Loucy (cell line): Measurements from ENCODE around the gene TMPO.

ENCODE experiments used
- H2AFZ ChIP-seq: fragments of 200-600 bp; sonication (generic); 2 replicates; pipeline ENCODE4 v1.6.0; 2016; ENCODE audit warnings: antibody characterized with exemption, mild to moderate bottlenecking, low read length, moderate library complexity
- H3F3A ChIP-seq: fragments of 200-600 bp; 2 replicates; pipeline ENCODE4 v1.6.0; 2016; ENCODE audit warnings: antibody characterized with exemption, low read depth, mild to moderate bottlenecking
- H3K27me3 ChIP-seq: fragments of 200-600 bp; sonication (generic); 2 replicates; pipeline ENCODE4 v1.6.1; 2014; ENCODE audit warnings: low read length, mild to moderate bottlenecking; ENCODE audit not compliant: insufficient read depth, poor library complexity, severe bottlenecking
- H3K36me3 ChIP-seq: fragments of 200-600 bp; sonication (generic); 2 replicates; pipeline ENCODE4 v1.6.1; 2016; ENCODE audit warnings: low read length; ENCODE audit not compliant: insufficient read depth
- H3K4me1 ChIP-seq: fragments of 200-600 bp; sonication (generic); 2 replicates; pipeline ENCODE4 v1.5.1; 2014; ENCODE audit warnings: low read length, mild to moderate bottlenecking; ENCODE audit not compliant: insufficient read depth, poor library complexity, severe bottlenecking
- H3K4me2 ChIP-seq: fragments of 200-600 bp; sonication (generic); 2 replicates; pipeline ENCODE4 v1.6.0; 2014; ENCODE audit warnings: antibody characterized with exemption, low read length, low read depth, mild to moderate bottlenecking; ENCODE audit not compliant: poor library complexity, severe bottlenecking
- H3K4me3 ChIP-seq: fragments of 200-600 bp; sonication (generic); 2 replicates; pipeline ENCODE4 v1.5.1; 2014; ENCODE audit warnings: low read length, mild to moderate bottlenecking, mixed read lengths; ENCODE audit not compliant: poor library complexity, severe bottlenecking
- H3K79me2 ChIP-seq: fragments of 200-600 bp; sonication (generic); 2 replicates; pipeline ENCODE4 v1.6.1; 2014; ENCODE audit warnings: low read length; ENCODE audit not compliant: insufficient read depth
- H3K9ac ChIP-seq: fragments of 200-600 bp; sonication (generic); 2 replicates; pipeline ENCODE4 v1.6.0; 2014; ENCODE audit warnings: mild to moderate bottlenecking, low read depth, low read length, moderate library complexity; ENCODE audit not compliant: poor library complexity, severe bottlenecking
- H3K9me2 ChIP-seq: fragments of 200-600 bp; sonication (generic); replicated peaks from 2 replicates; pipeline ENCODE4 v1.6.1; 2016; ENCODE audit warnings: low read depth, low read length, mixed read lengths
- H3K9me3 ChIP-seq: fragments of 200-600 bp; sonication (generic); 2 replicates; pipeline ENCODE4 v1.6.1; 2014; ENCODE audit warnings: mild to moderate bottlenecking, antibody characterized with exemption, low read length, low read depth; ENCODE audit not compliant: insufficient read depth
- H4K20me1 ChIP-seq: fragments of 200-600 bp; sonication (generic); 2 replicates; pipeline ENCODE4 v1.6.0; 2014; ENCODE audit warnings: antibody characterized with exemption, low read length, mild to moderate bottlenecking; ENCODE audit not compliant: insufficient read depth, poor library complexity, severe bottlenecking
- CTCF ChIP-seq: fragments of 200-600 bp; sonication (generic); conservative IDR thresholded peaks from 2 replicates; pipeline ENCODE4 v1.5.1; 2014; ENCODE audit warnings: mild to moderate bottlenecking, antibody characterized with exemption, low read length
- EZH2phosphoT487 ChIP-seq: fragments of 200-600 bp; IDR thresholded peaks from 2 replicates; pipeline ENCODE4 v1.6.1; 2018; ENCODE audit warnings: antibody characterized with exemption, mild to moderate bottlenecking, moderate library complexity, borderline replicate concordance

Gene TMPO

DNA sequence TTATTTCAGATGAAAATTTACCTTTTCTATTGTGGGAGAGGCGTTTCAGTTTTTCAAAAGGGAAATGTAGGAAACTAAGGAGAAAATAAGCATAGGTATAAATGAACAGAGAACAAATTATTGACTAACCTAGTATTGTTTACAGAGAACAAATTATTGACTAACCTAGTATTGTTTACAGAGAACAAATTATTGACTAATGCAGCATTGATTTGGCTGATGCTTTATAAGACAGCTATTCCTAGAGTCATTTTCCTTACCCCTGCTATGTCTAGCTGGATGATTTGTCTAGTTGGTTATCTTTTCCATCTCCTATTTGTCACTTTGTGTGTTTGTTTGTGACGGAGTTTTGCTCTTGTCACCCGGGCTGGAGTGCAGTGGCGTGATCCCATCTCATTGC is 22.6 kb downstream of the TMPO start:
- no peak for TF ChIP-seq EZH2phosphoT487
- TF ChIP-seq CTCF, result no peak
- H3K4me1 ChIP-seq, result no peaks in the 10 kb centered on the region
- H3K4me2 ChIP-seq, result no peak overlapping the region
- H3K36me3 ChIP-seq, result peaks cover 94% of the 10 kb centered on the region
- peaks cover 95% of the 10 kb centered on the region for H3K79me2 ChIP-seq
- H3K9me2 ChIP-seq, result no peaks in the 10 kb centered on the region
- peaks cover 75% of the 10 kb centered on the region for H4K20me1 ChIP-seq
- H3K4me3 ChIP-seq, result no peak overlapping the region
- H3K9me3 ChIP-seq, result no peaks in the 10 kb centered on the region
- H3K9ac ChIP-seq, result no peak overlapping the region
- H3F3A ChIP-seq, result no peaks in the 10 kb centered on the region; the same call in 1 of the 2 replicates
- H3K27me3 ChIP-seq, result no peaks in the 10 kb centered on the region
- H2AFZ ChIP-seq, result no peak overlapping the region

DNA sequence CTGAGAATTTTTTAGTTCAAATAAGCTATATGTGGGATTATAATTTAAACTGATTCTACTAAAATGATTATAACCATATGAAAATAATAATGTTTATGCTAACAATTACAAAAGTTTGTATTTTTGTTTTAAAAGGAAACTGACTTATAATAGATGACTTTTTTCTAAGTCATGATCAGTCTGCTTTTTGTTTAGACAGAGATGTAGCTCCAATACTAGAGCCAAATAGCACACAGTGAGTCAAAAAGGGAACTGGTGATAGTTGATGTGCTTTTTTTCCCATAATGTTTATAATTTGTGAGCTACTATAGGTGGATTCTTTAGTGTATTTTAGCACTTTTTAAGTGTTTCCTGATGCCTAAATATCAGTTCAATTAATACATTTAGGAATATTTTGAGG is 28.3 kb downstream of the TMPO start:
- no peaks in the 10 kb centered on the region for H3K27me3 ChIP-seq
- TF ChIP-seq EZH2phosphoT487 (no peak), CTCF (no peak)
- no peak overlapping the region for H3K4me3 ChIP-seq
- H4K20me1 ChIP-seq, result peaks cover 58% of the 10 kb centered on the region
- peaks cover 92% of the 10 kb centered on the region for H3K36me3 ChIP-seq
- no peaks in the 10 kb centered on the region for H3K9me2 ChIP-seq
- no peak overlapping the region for H3K4me2 ChIP-seq
- no peak overlapping the region for H3K9ac ChIP-seq
- H3F3A ChIP-seq, result no peaks in the 10 kb centered on the region; the same call in 1 of the 2 replicates
- no peaks in the 10 kb centered on the region for H3K4me1 ChIP-seq
- no peak overlapping the region for H2AFZ ChIP-seq
- H3K79me2 ChIP-seq, result peaks cover 64% of the 10 kb centered on the region
- no peaks in the 10 kb centered on the region for H3K9me3 ChIP-seq

DNA sequence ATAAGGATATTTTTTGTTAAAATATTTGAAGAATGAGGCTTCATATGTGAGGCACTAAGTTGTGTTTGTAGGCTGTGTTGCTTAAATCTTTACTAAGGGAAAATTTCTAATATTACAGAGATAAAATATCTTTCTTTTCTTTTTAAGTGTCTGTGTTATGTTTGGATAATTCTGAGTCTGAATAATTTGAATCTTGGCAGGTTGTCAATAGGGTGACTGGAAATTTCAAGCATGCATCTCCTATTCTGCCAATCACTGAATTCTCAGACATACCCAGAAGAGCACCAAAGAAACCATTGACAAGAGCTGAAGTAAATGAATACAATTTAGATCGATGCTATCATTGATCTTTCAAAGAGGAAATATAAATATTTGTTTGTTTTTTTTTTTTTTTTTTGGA is 29.4 kb downstream of the TMPO start:
- H3K4me2 ChIP-seq, result no peak overlapping the region
- no peak for TF ChIP-seq CTCF
- TF ChIP-seq EZH2phosphoT487, result no peak
- no peaks in the 10 kb centered on the region for H3K9me3 ChIP-seq
- H4K20me1 ChIP-seq, result peaks cover 58% of the 10 kb centered on the region
- H2AFZ ChIP-seq, result no peak overlapping the region
- no peaks in the 10 kb centered on the region for H3K9me2 ChIP-seq
- H3K9ac ChIP-seq, result no peak overlapping the region
- H3F3A ChIP-seq, result no peaks in the 10 kb centered on the region; the same call in 1 of the 2 replicates
- no peak overlapping the region for H3K4me3 ChIP-seq
- peaks cover 57% of the 10 kb centered on the region for H3K79me2 ChIP-seq
- no peaks in the 10 kb centered on the region for H3K27me3 ChIP-seq
- H3K4me1 ChIP-seq, result no peaks in the 10 kb centered on the region
- peaks cover 96% of the 10 kb centered on the region for H3K36me3 ChIP-seq
